Measurements from ENCODE around the gene OR1K1. TPM values are rescaled to one million over a fixed set of nuclear protein-coding genes. Genes with fewer than 3 reads are reported as not detected.

Gene OR1K1
- total and polyA plus RNA-seq, 8 donors = not detected

DNA sequence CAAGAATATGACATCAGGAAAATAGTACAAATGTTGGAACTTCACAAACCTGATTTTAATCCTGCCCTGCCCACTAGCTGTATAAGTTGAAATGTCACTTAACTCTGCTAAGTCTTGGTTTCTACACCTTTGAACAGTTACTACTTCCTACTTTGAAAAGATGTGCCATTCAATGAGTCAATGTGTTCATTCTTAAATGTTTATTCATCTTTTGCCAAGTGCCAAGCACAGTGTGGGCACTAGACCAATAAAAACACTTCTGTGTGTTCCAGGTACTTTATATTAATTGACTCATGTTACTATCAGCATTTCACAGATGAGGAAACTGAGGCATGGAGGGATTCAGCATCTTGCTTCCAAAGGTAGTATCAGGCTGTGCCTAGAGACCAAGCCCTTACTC lies 15.6 kb downstream of the OR1K1 start:
- Histone ChIP-seq H3K4me3 (no peak overlapping the region), H3K27ac (peak overlapping the region in 2 of 5 donors; percentile 32 to 57)

GRCh38 chr9:122816163-122816867 lies 16.4 kb downstream of the OR1K1 start:
- no peak for TF ChIP-seq EP300 (IDR thresholded peaks at IDR 0.05)
- TF ChIP-seq, protein P1, sequence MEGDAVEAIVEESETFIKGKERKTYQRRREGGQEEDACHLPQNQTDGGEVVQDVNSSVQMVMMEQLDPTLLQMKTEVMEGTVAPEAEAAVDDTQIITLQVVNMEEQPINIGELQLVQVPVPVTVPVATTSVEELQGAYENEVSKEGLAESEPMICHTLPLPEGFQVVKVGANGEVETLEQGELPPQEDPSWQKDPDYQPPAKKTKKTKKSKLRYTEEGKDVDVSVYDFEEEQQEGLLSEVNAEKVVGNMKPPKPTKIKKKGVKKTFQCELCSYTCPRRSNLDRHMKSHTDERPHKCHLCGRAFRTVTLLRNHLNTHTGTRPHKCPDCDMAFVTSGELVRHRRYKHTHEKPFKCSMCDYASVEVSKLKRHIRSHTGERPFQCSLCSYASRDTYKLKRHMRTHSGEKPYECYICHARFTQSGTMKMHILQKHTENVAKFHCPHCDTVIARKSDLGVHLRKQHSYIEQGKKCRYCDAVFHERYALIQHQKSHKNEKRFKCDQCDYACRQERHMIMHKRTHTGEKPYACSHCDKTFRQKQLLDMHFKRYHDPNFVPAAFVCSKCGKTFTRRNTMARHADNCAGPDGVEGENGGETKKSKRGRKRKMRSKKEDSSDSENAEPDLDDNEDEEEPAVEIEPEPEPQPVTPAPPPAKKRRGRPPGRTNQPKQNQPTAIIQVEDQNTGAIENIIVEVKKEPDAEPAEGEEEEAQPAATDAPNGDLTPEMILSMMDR (IDR thresholded peaks at IDR 0.05) = no peak
- no peak for TF ChIP-seq POLR2A (IDR thresholded peaks at IDR 0.05)
- no peak for TF ChIP-seq POLR2AphosphoS5 (IDR thresholded peaks at IDR 0.05)
- Histone ChIP-seq H3K27me3 (no peaks in the 10 kb centered on the region), H3K27ac (peak overlapping the region in 4 of 5 donors; percentile 14 to 57 (median 33)), H3K9me3 (no peaks in the 10 kb centered on the region), H3K4me1 (peaks cover 0 to 37% (median 10%) of the 10 kb centered on the region in 4 donors), H3K4me3 (no peak overlapping the region), H3K36me3 (peaks cover 4 to 49% (median 39%) of the 10 kb centered on the region in 4 donors)
- 73 to 79% (median 75%) methylated on average over 17 of the region's 17 CpGs for WGBS, 5 donors
- DNase-seq = peak in 1 of 2 donors; percentile 67
- intact Hi-C loops (cut with DNase I; ENCODE audit: low total_unique reads) = no loop called here

More for the DNA sequence above, 15.6 kb downstream of the OR1K1 start:
- Histone ChIP-seq H3K27me3 (no peaks in the 10 kb centered on the region), H3K4me1 (peaks cover 0 to 29% (median 7%) of the 10 kb centered on the region in 4 donors), H3K9me3 (no peaks in the 10 kb centered on the region), H3K36me3 (peaks cover 4 to 46% (median 35%) of the 10 kb centered on the region in 4 donors)
- TF ChIP-seq POLR2A (IDR thresholded peaks at IDR 0.05) (no peak), EP300 (IDR thresholded peaks at IDR 0.05) (no peak), POLR2AphosphoS5 (IDR thresholded peaks at IDR 0.05) (no peak)
- TF ChIP-seq, protein P1 (IDR thresholded peaks at IDR 0.05) = no peak
- intact Hi-C loops (cut with DNase I; ENCODE audit: low total_unique reads) = no loop called here
- no peak for DNase-seq

- DNase-seq = no peak
- Histone ChIP-seq H3K27ac (peak overlapping the region in 4 of 5 donors; percentile 5 to 51 (median 32)), H3K9me3 (no peaks in the 10 kb centered on the region), H3K4me3 (no peak overlapping the region), H3K4me1 (peaks cover 0 to 53% (median 17%) of the 10 kb centered on the region in 4 donors), H3K36me3 (peaks cover 4 to 77% (median 69%) of the 10 kb centered on the region in 4 donors), H3K27me3 (no peaks in the 10 kb centered on the region)
- TF ChIP-seq EP300 (IDR thresholded peaks at IDR 0.05) (no peak), POLR2A (IDR thresholded peaks at IDR 0.05) (no peak), POLR2AphosphoS5 (IDR thresholded peaks at IDR 0.05) (no peak)
- TF ChIP-seq, protein P1 (IDR thresholded peaks at IDR 0.05) = no peak
- 46 to 54% (median 49%) methylated on average over 3 of the region's 3 CpGs for WGBS, 5 donors
- intact Hi-C loops (cut with DNase I; ENCODE audit: low total_unique reads) = no loop called here
These were observed 19.4 kb downstream of the OR1K1 start for GRCh38 chr9:122819326-122819725.

DNA sequence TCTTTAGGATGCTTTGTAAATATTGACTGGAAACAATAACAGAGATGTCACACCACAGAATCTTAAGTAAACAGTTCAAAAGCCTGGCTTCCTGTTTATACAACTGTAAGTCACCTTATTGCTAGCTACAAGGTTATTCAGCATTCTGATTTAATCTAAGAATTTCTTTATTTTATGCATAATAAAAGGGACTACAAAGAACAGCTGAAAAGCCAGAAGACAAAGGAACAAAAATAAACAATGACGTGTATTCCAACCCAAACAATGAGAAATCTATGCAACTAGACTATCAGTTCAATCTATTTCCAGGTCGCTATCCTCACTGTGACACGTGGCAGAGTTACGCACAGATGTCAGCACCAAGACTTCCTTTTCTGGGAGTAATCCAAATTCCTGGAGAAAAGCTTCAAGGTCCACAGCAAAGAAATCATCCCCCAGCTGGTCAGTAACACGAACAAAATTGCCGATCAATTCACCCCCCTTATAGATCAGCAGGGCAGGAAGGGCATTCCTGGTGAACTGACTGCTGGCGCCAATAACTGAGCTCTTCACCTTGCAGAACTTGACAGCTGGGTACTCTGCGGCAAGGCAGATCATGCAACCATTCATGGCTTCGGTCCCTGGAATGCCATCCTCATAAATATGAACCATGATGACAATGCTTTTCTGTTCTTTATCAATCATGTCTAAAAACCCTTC lies 20.0 kb downstream of the OR1K1 start:
- Histone ChIP-seq H3K4me3 (no peak overlapping the region), H3K36me3 (peaks cover 4 to 75% (median 67%) of the 10 kb centered on the region in 4 donors), H3K9me3 (no peaks in the 10 kb centered on the region), H3K4me1 (peaks cover 0 to 51% (median 20%) of the 10 kb centered on the region in 4 donors), H3K27ac (peak overlapping the region; percentile 5 to 51 (median 21)), H3K27me3 (no peaks in the 10 kb centered on the region)
- TF ChIP-seq EP300 (IDR thresholded peaks at IDR 0.05) (no peak), POLR2AphosphoS5 (IDR thresholded peaks at IDR 0.05) (peak in 1 of 3 donors; percentile 11)
- DNase-seq = peak in 1 of 2 donors; percentile 27
- intact Hi-C loops (cut with DNase I; ENCODE audit: low total_unique reads) = no loop called here
- WGBS, 5 donors = 51 to 64% (median 56%) methylated on average over 9 of the region's 9 CpGs
